Immature natural killer cell (primary cell): ENCODE measurements around the gene KATNIP. TPM values are rescaled to one million over a fixed set of nuclear protein-coding genes. Genes with fewer than 3 reads are reported as not detected.

Source experiments
- DNase-seq, 3 donors: peaks; one replicate each; pipeline ENCODE4 v3.0.0; 2022; ENCODE audit warnings: mixed read lengths in 1 of 3
- H3K27ac Mint-ChIP-seq, 6 donors: one replicate each; pipeline ENCODE4 v1.8.0; 2020; ENCODE audit warnings: mixed read lengths in 6 of 6, mild to moderate bottlenecking in 5 of 6, inconsistent platforms in 4 of 6, moderate library complexity in 3 of 6
- H3K27me3 Mint-ChIP-seq, 3 donors: one replicate each; pipeline ENCODE4 v1.8.0; 2020 to 2021; ENCODE audit warnings: low read depth in 3 of 3, mild to moderate bottlenecking in 3 of 3, mixed read lengths in 3 of 3, moderate library complexity in 3 of 3, inconsistent platforms in 1 of 3
- H3K36me3 Mint-ChIP-seq, 3 donors: one replicate each; pipeline ENCODE4 v1.8.0; 2020; ENCODE audit warnings: mixed read lengths in 3 of 3, inconsistent platforms in 2 of 3, mild to moderate bottlenecking in 2 of 3
- H3K4me1 Mint-ChIP-seq, 2 donors: one replicate each; pipeline ENCODE4 v1.8.0; 2020; ENCODE audit warnings: inconsistent platforms in 2 of 2, mild to moderate bottlenecking in 2 of 2, mixed read lengths in 2 of 2, moderate library complexity in 1 of 2
- H3K4me3 Mint-ChIP-seq, 5 donors: one replicate each; pipeline ENCODE4 v1.8.0; 2020; ENCODE audit warnings: mild to moderate bottlenecking in 5 of 5, mixed read lengths in 5 of 5, inconsistent platforms in 3 of 5, moderate library complexity in 3 of 5
- H3K9me3 Mint-ChIP-seq, 6 donors: one replicate each; pipeline ENCODE4 v1.8.0; 2020; ENCODE audit warnings: mild to moderate bottlenecking in 6 of 6, mixed read lengths in 6 of 6, inconsistent platforms in 4 of 6, moderate library complexity in 3 of 6
- polyA plus RNA-seq, 3 donors: library from polyadenylated mRNA; unstranded; fragments of 300-500 nt; fragmentation: Illumina TruSeq; gene quantifications; one replicate each; pipeline ENCODE4 v1.2.3, GENCODE V29; 2021

The KATNIP gene
- polyA plus RNA-seq, 3 donors from 2014 or later, result 1.7 to 7.2 TPM; not detected in 1

DNA sequence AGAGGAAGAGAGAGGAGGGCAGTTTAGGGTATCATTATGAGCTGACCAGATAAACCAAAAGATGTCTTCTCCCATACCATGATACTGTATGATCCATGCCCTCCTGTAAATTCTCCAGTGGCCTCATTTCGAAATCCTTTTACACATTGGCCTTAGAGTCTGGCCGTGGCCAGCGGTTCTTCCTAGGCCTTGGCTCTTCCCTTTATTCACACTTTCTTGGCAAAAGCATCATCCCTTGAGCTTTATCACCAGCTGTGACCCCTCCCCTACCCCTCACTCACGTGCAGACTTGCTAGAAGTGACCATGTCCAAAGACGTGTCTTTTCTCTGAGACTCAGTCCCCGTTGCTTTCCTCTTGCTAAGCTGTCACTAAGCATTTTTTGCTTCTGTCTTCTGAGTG, 22.8 kb downstream of the KATNIP start:
- Mint-ChIP-seq H3K9me3 (no peaks in the 10 kb centered on the region), H3K27me3 (peaks cover 0 to 2% (median 0%) of the 10 kb centered on the region in 3 donors), H3K27ac (no peak overlapping the region), H3K4me3 (no peak overlapping the region), H3K4me1 (no peaks in the 10 kb centered on the region), H3K36me3 (peaks cover 5 to 15% (median 10%) of the 10 kb centered on the region in 3 donors)
- DNase-seq, result no peak

DNA sequence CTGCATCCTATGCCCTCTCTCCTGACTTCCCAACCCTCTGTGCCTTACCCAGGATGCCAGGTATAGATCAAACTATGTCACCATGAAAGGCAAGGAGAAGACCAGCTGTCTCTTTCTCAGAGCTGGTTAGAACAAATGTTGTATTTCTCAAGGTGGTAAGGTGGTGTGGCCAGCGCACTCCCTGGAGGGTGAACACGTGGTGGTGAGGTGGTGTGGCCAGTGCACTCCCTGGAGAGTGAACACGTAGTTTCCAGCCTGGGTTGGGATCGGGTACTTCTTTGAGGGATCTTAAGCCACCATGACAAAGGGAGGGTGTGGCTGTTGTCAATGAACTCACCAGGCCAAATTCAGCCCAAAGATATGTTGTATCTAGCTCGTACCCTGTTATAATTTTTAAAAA, 26.8 kb downstream of the KATNIP start:
- Mint-ChIP-seq H3K4me1 (no peaks in the 10 kb centered on the region), H3K27ac (no peak overlapping the region)

DNA sequence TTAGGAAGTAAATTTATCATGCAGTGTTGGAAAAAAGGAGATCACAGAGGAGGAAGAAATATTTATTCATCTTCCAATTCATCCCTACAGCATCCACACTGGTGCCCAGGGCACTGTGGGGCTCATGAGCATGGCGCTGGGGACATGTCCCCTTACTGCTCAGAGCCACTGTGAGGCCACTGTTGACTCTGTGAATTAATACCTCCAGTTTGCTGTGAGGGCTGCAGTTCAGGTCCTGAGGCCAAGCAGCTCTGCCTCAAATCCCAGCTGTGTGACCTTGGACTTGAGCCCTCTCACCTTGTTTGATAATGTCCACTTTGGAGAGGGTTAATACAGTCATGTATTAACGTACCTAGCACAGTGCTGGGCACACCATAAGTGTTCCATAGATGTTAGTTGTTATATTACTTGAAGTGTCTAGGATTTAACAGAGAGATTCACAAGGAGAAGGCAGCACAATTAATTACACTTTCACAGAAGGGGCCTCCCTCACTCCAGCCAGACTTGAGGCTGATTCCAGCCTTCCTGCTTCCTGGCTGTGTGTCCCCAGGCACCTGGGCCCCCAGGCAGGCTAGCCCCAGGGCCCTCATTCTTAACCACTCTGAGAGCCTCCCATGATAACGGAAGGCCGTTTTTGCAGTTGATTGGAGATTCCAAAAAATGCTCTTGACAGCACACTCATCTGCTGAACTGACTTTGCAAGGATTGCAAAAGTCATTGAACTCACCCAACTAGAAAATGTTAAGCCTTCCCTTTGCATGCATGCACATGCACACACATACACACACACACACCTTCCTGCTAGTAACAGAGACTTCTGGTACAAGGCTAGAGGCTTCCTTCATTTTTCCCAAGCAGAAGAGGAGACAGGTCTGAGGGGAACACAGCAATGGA, 29.4 kb downstream of the KATNIP start:
- H3K36me3 Mint-ChIP-seq, result peaks cover 12 to 45% (median 40%) of the 10 kb centered on the region in 3 donors
- H3K27me3 Mint-ChIP-seq, result no peaks in the 10 kb centered on the region
- no peak overlapping the region for H3K27ac Mint-ChIP-seq

More for the DNA sequence above, 26.8 kb downstream of the KATNIP start:
- Mint-ChIP-seq H3K36me3 (peaks cover 9 to 27% (median 23%) of the 10 kb centered on the region in 3 donors), H3K4me3 (no peak overlapping the region), H3K9me3 (no peaks in the 10 kb centered on the region), H3K27me3 (peaks cover 0 to 2% (median 0%) of the 10 kb centered on the region in 3 donors)
- no peak for DNase-seq

DNA sequence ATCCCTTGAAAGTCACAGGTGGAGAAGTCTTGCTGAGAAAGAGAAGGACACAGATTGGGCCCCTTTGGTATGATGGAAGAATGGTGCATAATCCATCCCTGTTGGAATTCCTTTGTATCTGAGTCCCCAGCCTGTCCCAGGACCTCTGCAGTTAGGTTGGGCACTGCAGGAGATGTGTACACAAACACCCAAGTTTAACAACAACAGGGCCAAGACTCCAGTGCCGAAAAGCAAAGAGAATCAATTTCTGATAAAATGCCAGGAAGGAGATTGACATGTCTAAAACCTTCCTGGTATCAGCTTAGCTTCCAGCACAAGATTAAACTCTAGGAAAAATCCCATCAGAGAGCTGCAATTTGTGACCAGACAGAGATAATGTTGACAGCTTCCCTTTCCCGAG, 32.9 kb downstream of the KATNIP start:
- Mint-ChIP-seq H3K4me1 (no peaks in the 10 kb centered on the region), H3K4me3 (no peak overlapping the region), H3K27me3 (no peaks in the 10 kb centered on the region), H3K9me3 (no peaks in the 10 kb centered on the region), H3K27ac (no peak overlapping the region), H3K36me3 (peaks cover 7 to 39% (median 30%) of the 10 kb centered on the region in 3 donors)
- no peak for DNase-seq

More for the DNA sequence above, 29.4 kb downstream of the KATNIP start:
- DNase-seq, result no peak
- H3K9me3 Mint-ChIP-seq, result no peaks in the 10 kb centered on the region
- H3K4me3 Mint-ChIP-seq, result no peak overlapping the region
- H3K4me1 Mint-ChIP-seq, result no peaks in the 10 kb centered on the region

DNA sequence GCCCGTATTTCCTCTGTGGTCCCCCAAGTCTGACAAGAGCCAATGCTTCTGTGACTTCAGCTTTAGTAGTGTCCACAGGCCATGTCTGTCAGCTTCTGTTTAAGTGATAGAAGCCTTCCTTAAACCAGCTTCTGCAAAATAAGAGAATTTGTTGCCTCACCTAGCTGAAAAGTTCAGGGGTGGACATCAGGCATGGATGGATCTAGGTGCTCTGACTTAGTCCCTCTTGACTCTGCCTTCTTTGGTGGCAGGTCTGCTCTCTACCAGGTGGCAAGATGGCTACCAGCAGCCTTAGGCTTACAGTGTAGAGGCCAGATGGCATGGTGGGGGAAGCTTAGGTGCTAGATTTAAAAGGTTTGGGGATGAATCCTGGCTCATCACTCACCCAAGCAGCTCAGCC, 33.7 kb downstream of the KATNIP start:
- no peaks in the 10 kb centered on the region for H3K4me1 Mint-ChIP-seq
- H3K4me3 Mint-ChIP-seq, result no peak overlapping the region
- no peaks in the 10 kb centered on the region for H3K9me3 Mint-ChIP-seq
- DNase-seq, result no peak
- H3K36me3 Mint-ChIP-seq, result peaks cover 7 to 39% (median 30%) of the 10 kb centered on the region in 3 donors
- no peak overlapping the region for H3K27ac Mint-ChIP-seq
- H3K27me3 Mint-ChIP-seq, result no peaks in the 10 kb centered on the region

DNA sequence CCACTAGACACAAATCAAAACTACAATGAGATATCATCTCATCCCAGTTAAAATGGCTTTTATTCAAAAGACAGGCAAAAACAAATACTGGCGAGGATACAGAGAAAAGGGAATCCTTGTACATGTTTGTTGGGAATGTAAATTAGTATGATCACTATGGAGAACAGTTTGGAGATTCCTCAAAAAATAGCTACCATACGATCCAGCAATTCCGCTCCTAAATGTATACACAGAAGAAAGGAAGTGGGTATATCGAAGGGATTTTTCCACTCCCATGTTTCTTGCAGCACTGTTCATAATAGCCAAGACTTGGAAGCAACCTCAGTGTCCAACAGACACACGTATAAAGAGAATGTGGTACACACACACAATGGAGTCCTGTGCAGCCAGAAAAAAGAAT, 35.3 kb downstream of the KATNIP start:
- Mint-ChIP-seq H3K27ac (no peak overlapping the region), H3K27me3 (no peaks in the 10 kb centered on the region), H3K4me3 (no peak overlapping the region), H3K4me1 (no peaks in the 10 kb centered on the region), H3K9me3 (no peaks in the 10 kb centered on the region), H3K36me3 (peaks cover 7 to 38% (median 30%) of the 10 kb centered on the region in 3 donors)
- DNase-seq, result no peak

DNA sequence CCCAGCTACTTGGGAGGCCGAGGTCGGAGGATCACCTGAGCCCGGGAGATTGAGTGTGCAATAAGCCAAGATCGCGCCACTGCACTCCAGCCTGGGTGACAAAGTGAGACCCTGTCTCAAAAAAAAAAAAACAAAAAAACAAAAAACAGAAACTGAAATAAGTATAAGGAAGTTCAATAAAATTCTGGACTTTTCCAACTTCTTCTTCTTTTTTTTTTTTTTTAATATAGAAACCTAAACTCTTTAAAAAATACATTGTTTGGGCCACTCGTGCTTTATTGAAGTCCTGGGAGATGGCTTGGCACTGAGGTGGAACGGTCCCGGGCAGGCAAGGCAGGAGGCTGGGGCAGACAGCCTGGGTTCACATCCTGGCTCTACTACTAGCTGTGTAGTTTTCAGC, 36.8 kb downstream of the KATNIP start:
- H3K4me1 Mint-ChIP-seq, result no peaks in the 10 kb centered on the region
- peaks cover 4 to 43% (median 23%) of the 10 kb centered on the region in 3 donors for H3K36me3 Mint-ChIP-seq
- DNase-seq, result no peak
- no peak overlapping the region for H3K27ac Mint-ChIP-seq
- no peaks in the 10 kb centered on the region for H3K9me3 Mint-ChIP-seq
- H3K4me3 Mint-ChIP-seq, result no peak overlapping the region
- H3K27me3 Mint-ChIP-seq, result no peaks in the 10 kb centered on the region

DNA sequence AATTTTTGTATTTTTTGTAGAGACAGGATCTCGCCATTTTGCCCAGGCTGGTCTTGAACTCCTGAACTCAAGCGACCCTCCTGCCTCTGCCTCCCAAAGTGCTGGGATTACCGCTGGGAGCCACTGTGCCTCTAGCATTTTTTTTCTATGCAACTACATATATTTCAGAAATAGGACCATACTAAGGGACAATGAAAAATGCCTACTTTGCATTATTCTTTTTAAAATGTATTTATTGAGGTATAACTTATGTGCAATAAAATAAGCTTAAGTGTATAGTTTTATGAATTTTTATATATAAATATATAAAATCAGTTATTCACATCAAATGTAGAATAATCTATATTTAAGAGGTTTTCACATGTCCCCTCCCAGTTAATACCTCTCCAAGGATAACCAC, 38.1 kb downstream of the KATNIP start:
- H3K4me3 Mint-ChIP-seq, result no peak overlapping the region
- H3K27ac Mint-ChIP-seq, result peak overlapping the region in 1 of 6 donors; percentile 68
- no peaks in the 10 kb centered on the region for H3K9me3 Mint-ChIP-seq
- H3K36me3 Mint-ChIP-seq, result peaks cover 7 to 42% (median 12%) of the 10 kb centered on the region in 3 donors
- H3K27me3 Mint-ChIP-seq, result no peaks in the 10 kb centered on the region
- no peaks in the 10 kb centered on the region for H3K4me1 Mint-ChIP-seq
- DNase-seq, result no peak

DNA sequence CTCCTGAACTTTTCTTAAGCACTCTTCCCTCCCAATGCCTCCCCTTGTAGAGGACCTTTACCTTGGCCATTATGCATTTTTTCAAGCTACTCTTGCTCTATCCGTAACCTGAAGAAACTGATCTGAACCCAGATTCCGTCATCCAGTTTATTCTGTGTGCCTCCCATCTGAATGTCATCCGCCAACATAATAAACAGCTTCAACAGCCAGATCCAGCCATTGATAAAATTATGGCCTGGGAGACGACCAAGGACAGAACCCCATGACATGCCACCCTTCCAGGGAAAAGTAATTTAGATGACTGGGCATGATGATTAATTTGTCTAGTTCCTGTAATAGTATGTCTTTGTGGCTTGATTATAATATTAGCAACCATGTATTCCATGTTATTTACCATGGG, 41.9 kb downstream of the KATNIP start:
- peaks cover 0 to 28% (median 5%) of the 10 kb centered on the region in 3 donors for H3K36me3 Mint-ChIP-seq
- no peaks in the 10 kb centered on the region for H3K9me3 Mint-ChIP-seq
- no peaks in the 10 kb centered on the region for H3K4me1 Mint-ChIP-seq
- DNase-seq, result no peak
- peaks cover 0 to 2% (median 1%) of the 10 kb centered on the region in 3 donors for H3K27me3 Mint-ChIP-seq
- no peak overlapping the region for H3K4me3 Mint-ChIP-seq
- H3K27ac Mint-ChIP-seq, result peak overlapping the region in 1 of 6 donors; percentile 38

DNA sequence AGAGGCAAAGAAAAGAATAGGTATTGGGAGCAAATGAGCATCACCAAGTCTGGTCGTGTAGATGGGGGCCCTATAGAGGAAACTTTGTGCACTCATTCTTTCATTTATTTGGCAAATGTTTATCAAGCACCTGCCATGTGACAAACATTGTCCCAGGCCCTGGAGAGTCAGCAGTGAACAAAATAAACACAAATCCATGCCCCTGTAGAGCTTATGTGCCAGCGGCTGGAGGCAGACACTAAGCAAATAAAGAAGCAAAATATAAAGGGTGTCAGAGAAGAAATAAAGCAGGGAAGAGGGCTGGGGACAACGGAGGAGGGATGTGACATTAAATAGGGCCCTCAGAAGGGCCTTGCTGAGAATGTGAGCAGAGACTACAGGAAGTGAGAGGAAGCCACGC, 45.5 kb downstream of the KATNIP start:
- DNase-seq, result no peak
- Mint-ChIP-seq H3K9me3 (no peaks in the 10 kb centered on the region), H3K4me1 (no peaks in the 10 kb centered on the region), H3K4me3 (no peak overlapping the region), H3K27me3 (peaks cover 0 to 2% (median 1%) of the 10 kb centered on the region in 3 donors), H3K36me3 (peaks cover 3 to 16% (median 5%) of the 10 kb centered on the region in 3 donors), H3K27ac (no peak overlapping the region)

DNA sequence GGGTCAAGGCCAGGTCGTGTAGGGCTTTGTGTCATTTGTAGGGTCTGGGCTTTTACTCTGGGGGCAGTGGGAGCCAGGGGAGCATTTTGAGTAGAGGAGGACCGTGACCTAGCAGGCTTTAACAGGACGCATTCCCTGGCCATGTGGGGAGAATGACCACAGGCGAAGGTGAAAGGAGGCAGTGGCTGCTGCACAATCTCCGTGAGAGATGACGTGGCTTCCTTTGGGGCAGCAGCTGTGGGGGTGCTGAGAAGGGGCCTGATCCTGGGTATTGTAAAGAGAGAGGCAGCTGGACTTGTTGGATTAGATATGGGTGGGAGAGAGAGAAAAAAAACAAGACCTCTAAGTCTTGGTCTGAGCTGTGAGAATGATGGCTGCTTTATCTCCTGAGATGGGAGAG, 46.0 kb downstream of the KATNIP start:
- no peaks in the 10 kb centered on the region for H3K4me1 Mint-ChIP-seq
- no peaks in the 10 kb centered on the region for H3K9me3 Mint-ChIP-seq
- no peak for DNase-seq
- peaks cover 0 to 2% (median 1%) of the 10 kb centered on the region in 3 donors for H3K27me3 Mint-ChIP-seq
- peaks cover 3 to 14% (median 5%) of the 10 kb centered on the region in 3 donors for H3K36me3 Mint-ChIP-seq
- H3K4me3 Mint-ChIP-seq, result no peak overlapping the region
- no peak overlapping the region for H3K27ac Mint-ChIP-seq

DNA sequence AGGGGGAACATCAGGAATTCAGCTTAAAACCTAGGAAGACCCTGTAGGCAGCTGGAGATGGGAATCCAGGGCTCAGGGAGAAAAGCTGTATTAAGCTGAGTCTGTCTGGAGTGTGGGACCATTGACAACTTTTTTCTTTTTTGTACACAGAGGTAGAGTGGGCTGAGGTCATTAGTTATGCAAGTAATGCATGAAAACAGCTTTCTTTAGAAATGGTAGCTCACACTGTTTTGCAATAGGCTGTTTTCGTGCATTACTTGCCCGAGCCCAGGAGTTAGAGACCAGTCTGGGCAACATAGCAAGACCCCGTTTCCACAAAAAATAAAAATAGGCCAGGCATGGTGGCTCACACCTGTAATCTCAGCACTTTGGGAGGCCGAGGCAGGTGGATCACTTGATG, 46.5 kb downstream of the KATNIP start:
- no peak overlapping the region for H3K27ac Mint-ChIP-seq
- H3K36me3 Mint-ChIP-seq, result peaks cover 3 to 13% (median 5%) of the 10 kb centered on the region in 3 donors
- H3K9me3 Mint-ChIP-seq, result no peaks in the 10 kb centered on the region
- peaks cover 0 to 2% (median 1%) of the 10 kb centered on the region in 3 donors for H3K27me3 Mint-ChIP-seq
- no peak for DNase-seq
- no peak overlapping the region for H3K4me3 Mint-ChIP-seq
- no peaks in the 10 kb centered on the region for H3K4me1 Mint-ChIP-seq

DNA sequence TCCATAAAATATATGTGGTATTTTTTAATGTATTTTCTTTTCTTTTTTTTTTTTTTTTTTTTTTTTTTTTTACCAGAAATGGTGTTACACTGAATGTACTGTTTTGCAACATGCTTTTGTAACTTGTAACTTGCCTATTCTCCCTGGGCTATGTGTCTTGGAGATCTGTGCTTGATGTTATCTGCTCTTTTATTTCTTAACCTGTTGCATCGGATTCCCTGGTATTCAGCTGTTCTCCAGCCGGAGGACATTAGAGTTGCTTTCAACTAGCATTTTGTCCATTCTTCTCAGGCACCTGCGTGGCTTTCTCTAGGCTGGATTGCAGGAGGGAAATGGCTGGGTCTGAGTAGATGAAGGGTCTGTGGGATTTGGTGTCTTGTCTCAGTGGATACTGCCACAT, 47.4 kb downstream of the KATNIP start:
- Mint-ChIP-seq H3K27me3 (peaks cover 0 to 2% (median 1%) of the 10 kb centered on the region in 3 donors), H3K4me1 (no peaks in the 10 kb centered on the region), H3K4me3 (no peak overlapping the region), H3K27ac (no peak overlapping the region), H3K36me3 (peaks cover 0 to 7% (median 3%) of the 10 kb centered on the region in 3 donors), H3K9me3 (no peaks in the 10 kb centered on the region)
- no peak for DNase-seq

DNA sequence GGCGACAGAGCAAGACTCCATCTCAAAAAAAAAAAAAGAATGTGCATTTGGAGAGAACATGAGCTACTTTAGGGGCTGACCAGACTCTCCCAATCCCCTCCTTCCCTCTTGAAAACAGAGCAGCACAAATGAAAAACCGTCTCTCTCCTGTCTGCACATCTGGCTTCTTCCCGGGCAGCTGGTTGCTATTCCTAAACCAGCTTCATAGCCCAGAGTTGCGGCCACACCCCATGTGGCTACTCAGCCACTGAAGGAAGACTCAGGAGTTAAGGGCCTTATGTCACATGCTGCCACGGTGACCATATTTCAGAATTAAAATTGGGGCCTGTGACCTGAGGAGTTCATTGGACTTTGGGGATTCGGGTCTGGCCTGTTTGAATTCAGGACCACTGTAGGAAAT, 48.3 kb downstream of the KATNIP start:
- DNase-seq, result no peak
- Mint-ChIP-seq H3K9me3 (no peaks in the 10 kb centered on the region), H3K27me3 (peaks cover 0 to 2% (median 1%) of the 10 kb centered on the region in 3 donors), H3K4me3 (no peak overlapping the region), H3K27ac (no peak overlapping the region), H3K36me3 (peaks cover 0 to 3% (median 3%) of the 10 kb centered on the region in 3 donors), H3K4me1 (no peaks in the 10 kb centered on the region)
